OCI-LY7 (cell line): ENCODE results near the gene SFT2D3. TPM values are rescaled to one million over a fixed set of nuclear protein-coding genes. Genes with fewer than 3 reads are reported as not detected.

ENCODE experiments used
- BruUV-seq: library from RNA; stranded (reverse); fragments of 400-500 nt; replicated peaks from 2 replicates; lab custom pipeline; 2021; lab: Mats Ljungman, UMichigan
- CTCF ChIA-PET: fragments of 300-600 bp; sonication (Branson Sonifier 250); formaldehyde crosslinking; loops from one replicate; lab custom pipeline; 2022; ENCODE audit warnings: antibody characterized with exemption; ENCODE audit not compliant: unreplicated experiment; lab: Charles Lee
- POLR2A ChIA-PET: fragments of 300-600 bp; sonication (Branson Sonifier 250); formaldehyde crosslinking; loops from one replicate; lab custom pipeline; 2022; ENCODE audit warnings: antibody characterized with exemption; lab: Charles Lee
- DNase-seq: peaks from one replicate; pipeline ENCODE4 v3.0.0-alpha.2; 2015; ENCODE audit warnings: low spot score
- H2AFZ ChIP-seq: fragments of 200-600 bp; sonication (generic), shearing (Covaris generic); 2 replicates; pipeline ENCODE4 v1.6.1; 2014; ENCODE audit warnings: mild to moderate bottlenecking, antibody characterized with exemption, low read length, moderate library complexity
- H3K27ac ChIP-seq: fragments of 200-600 bp; sonication (generic); 2 replicates; pipeline ENCODE4 v1.5.1; 2014; ENCODE audit warnings: mixed run types, low read depth, mild to moderate bottlenecking, moderate library complexity, low read length, inconsistent platforms; ENCODE audit not compliant: poor library complexity, severe bottlenecking
- H3K36me3 ChIP-seq: fragments of 200-600 bp; sonication (generic); 2 replicates; pipeline ENCODE4 v1.6.1; 2014; ENCODE audit warnings: mild to moderate bottlenecking, antibody characterized with exemption, low read length, moderate library complexity, mixed read lengths; ENCODE audit not compliant: insufficient read depth
- H3K4me1 ChIP-seq: fragments of 200-600 bp; sonication (generic); 2 replicates; pipeline ENCODE4 v1.5.1; 2014; ENCODE audit warnings: mild to moderate bottlenecking, low read length; ENCODE audit not compliant: insufficient read depth, poor library complexity, severe bottlenecking
- H3K4me2 ChIP-seq: fragments of 200-600 bp; sonication (generic); 2 replicates; pipeline ENCODE4 v1.6.1; 2014; ENCODE audit warnings: mild to moderate bottlenecking, low read length
- H3K4me3 ChIP-seq: fragments of 200-600 bp; sonication (generic); 2 replicates; pipeline ENCODE4 v1.5.1; 2014; ENCODE audit warnings: mild to moderate bottlenecking, low read depth, low read length; ENCODE audit not compliant: poor library complexity, severe bottlenecking
- H3K79me2 ChIP-seq: fragments of 200-600 bp; sonication (generic); 2 replicates; pipeline ENCODE4 v1.6.1; 2016; ENCODE audit warnings: low read depth, mild to moderate bottlenecking, low read length, moderate library complexity, mixed read lengths; ENCODE audit not compliant: insufficient read depth
- H3K9me2 ChIP-seq: fragments of 200-600 bp; sonication (generic); 2 replicates; pipeline ENCODE4 v1.6.1; 2016; ENCODE audit warnings: mild to moderate bottlenecking, low read length, mixed read lengths; ENCODE audit not compliant: insufficient read depth
- H3K9me3 ChIP-seq: fragments of 200-600 bp; sonication (generic); 2 replicates; pipeline ENCODE4 v1.6.1; 2014; ENCODE audit warnings: mild to moderate bottlenecking, mixed run types, low read length, mixed read lengths
- H4K20me1 ChIP-seq: fragments of 200-600 bp; sonication (generic); 2 replicates; pipeline ENCODE4 v1.6.1; 2014; ENCODE audit warnings: mild to moderate bottlenecking, antibody characterized with exemption, low read length, moderate library complexity, mixed read lengths; ENCODE audit not compliant: insufficient read depth
- CTCF ChIP-seq: fragments of 200-600 bp; sonication (generic); conservative IDR thresholded peaks from 2 replicates; pipeline ENCODE4 v1.5.1; 2014; ENCODE audit warnings: mild to moderate bottlenecking, antibody characterized with exemption, low read length, moderate library complexity, mixed read lengths
- EZH2phosphoT487 ChIP-seq: fragments of 200-600 bp; sonication (generic); IDR thresholded peaks from 2 replicates; pipeline ENCODE4 v1.6.1; 2018; ENCODE audit warnings: low read depth, borderline replicate concordance, mild to moderate bottlenecking, mixed run types, antibody characterized with exemption, low read length, moderate library complexity, mixed read lengths
- intact Hi-C: fragments of 100-400 bp; cut with micrococcal nuclease; formaldehyde crosslinking; loops from one replicate; pipeline ENCODE4 v1.10.0; 2022; ENCODE audit not compliant: unreplicated experiment
- total RNA-seq, 2 experiments: library from RNA; depleted of rRNA in 1 of 2; stranded (reverse); fragments of >200 nt in 1 of 2; shearing (Covaris generic) in 1 of 2; gene quantifications; 2 replicates each; pipeline ENCODE4 v1.2.3, GENCODE V29; 2014 to 2022

SFT2D3 gene
- total RNA-seq, 2 experiments from 2014 or later: 7.6 to 14.3 TPM

- no peaks in the 10 kb centered on the region for H3K9me3 ChIP-seq
- H3K4me3 ChIP-seq: peak overlapping the region; percentile 69
- TF ChIP-seq CTCF (no peak), EZH2phosphoT487 (no peak)
- H3K4me2 ChIP-seq: peak overlapping the region; percentile 82
- H4K20me1 ChIP-seq: peaks cover 12% of the 10 kb centered on the region; the same call in 1 of the 2 replicates
- TSS peak; percentile 81 for BruUV-seq
- H3K36me3 ChIP-seq: peaks cover 51% of the 10 kb centered on the region
- peaks cover 29% of the 10 kb centered on the region; the same call in 1 of the 2 replicates for H3K79me2 ChIP-seq
- H3K27ac ChIP-seq: peak overlapping the region; percentile 66
- no peak for DNase-seq
- no peak overlapping the region; the same call in 1 of the 2 replicates for H2AFZ ChIP-seq
- ChIA-PET CTCF (interaction anchor here (0.6 to 1.1 kb wide), 2 partner anchors 123 to 155 kb away, joined by 3 to 5 read pairs; no protein-coding TSS in a partner anchor), POLR2A (interaction anchor here (0.6 to 1.1 kb wide), 5 partner anchors 44 to 184 kb away, joined by 3 to 7 read pairs (median 3); no protein-coding TSS in a partner anchor)
- H3K9me2 ChIP-seq: no peaks in the 10 kb centered on the region
- intact Hi-C loops: loop anchor here (2.0 to 5.0 kb wide), 4 partner anchors 46 to 155 kb away; partner anchors contain the start of gene POLR2D
- H3K4me1 ChIP-seq: peaks cover 31% of the 10 kb centered on the region
Observed at GRCh38 chr2:127702395-127703009, 1.2 kb downstream of the SFT2D3 start.

- no peaks in the 10 kb centered on the region for H3K9me3 ChIP-seq
- H3K79me2 ChIP-seq: peaks cover 29% of the 10 kb centered on the region; the same call in 1 of the 2 replicates
- DNase-seq: no peak
- peaks cover 31% of the 10 kb centered on the region for H3K4me1 ChIP-seq
- CTCF ChIA-PET: no interaction called here
- H3K4me3 ChIP-seq: peak overlapping the region; percentile 69
- BruUV-seq: no TSS peak
- POLR2A ChIA-PET: interaction anchor here (1.4 kb wide), 1 partner anchor 21 kb away, joined by 4 read pairs; no protein-coding TSS in a partner anchor
- H3K4me2 ChIP-seq: peak overlapping the region; percentile 82
- no peak overlapping the region for H3K27ac ChIP-seq
- H3K9me2 ChIP-seq: no peaks in the 10 kb centered on the region
- TF ChIP-seq CTCF (no peak), EZH2phosphoT487 (no peak)
- peaks cover 12% of the 10 kb centered on the region; the same call in 1 of the 2 replicates for H4K20me1 ChIP-seq
- intact Hi-C loops: loop anchor here (2.0 to 5.0 kb wide), 4 partner anchors 46 to 154 kb away; partner anchors contain the start of gene POLR2D
- H2AFZ ChIP-seq: no peak overlapping the region
- peaks cover 59% of the 10 kb centered on the region for H3K36me3 ChIP-seq
Observed at GRCh38 chr2:127703282-127703681, 2.0 kb downstream of the SFT2D3 start.
